GM21786 (cell line): ENCODE measurements around the gene ERFE.

Experiments used
- ATAC-seq: cut with Tn5 transposase; IDR thresholded peaks from one replicate; pipeline ENCODE4 v1.9.1; 2021; ENCODE audit not compliant: unreplicated experiment

Gene ERFE

DNA sequence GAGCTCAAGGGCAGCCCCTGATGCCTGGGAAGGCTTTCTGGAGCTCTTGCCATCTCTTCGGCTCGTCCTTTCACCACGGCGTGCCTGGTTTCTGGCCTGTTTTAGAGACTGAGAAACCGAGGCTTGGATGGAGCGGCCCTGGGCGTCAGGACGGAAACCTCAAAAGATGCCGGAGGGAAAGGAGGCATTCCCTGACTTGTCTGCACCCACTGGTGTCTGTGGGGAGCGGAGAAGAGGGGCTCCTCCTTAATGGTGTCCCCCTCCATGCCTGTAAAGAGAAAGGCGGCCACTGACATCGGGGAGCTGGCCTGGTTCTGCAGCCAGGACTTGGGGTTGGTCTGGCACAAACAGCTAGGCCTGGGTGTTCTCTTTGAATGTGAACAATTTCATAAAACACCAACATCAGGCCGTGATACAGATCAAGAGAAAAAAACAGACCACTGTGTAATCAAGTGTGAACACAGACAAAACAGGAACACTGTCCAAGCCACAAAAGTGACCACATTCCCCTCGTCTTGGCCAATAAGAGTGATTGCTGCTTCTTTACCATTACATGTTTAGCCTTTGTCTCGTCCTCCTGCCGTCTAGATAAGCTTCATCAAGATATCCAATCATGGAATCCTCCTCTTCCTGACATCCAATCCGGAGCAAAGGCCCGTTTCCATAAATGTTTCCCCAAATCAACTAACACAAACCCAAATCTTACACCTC lies 45.4 kb downstream of the ERFE start:
- peak; percentile 11 for ATAC-seq

DNA sequence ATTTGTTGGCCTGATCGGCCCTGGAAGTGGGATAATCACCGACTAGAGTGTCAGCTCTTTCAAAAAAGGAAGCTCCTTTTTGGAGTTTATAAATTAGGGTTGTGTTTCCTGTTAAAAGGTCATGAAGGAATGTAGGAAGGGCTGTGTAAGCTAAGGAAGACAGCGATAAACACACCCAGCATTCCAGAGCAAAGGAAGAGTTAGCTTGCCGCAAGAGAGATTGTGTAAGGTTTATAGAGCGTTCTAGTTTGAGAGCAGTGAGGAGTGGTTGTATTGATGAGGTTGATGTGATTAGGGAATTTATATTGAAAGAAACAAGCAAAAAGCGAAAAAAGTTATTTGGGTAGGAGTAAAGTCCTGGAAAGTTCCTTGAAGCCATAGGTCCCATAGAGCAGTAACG lies 48.2 kb downstream of the ERFE start:
- ATAC-seq = no peak

DNA sequence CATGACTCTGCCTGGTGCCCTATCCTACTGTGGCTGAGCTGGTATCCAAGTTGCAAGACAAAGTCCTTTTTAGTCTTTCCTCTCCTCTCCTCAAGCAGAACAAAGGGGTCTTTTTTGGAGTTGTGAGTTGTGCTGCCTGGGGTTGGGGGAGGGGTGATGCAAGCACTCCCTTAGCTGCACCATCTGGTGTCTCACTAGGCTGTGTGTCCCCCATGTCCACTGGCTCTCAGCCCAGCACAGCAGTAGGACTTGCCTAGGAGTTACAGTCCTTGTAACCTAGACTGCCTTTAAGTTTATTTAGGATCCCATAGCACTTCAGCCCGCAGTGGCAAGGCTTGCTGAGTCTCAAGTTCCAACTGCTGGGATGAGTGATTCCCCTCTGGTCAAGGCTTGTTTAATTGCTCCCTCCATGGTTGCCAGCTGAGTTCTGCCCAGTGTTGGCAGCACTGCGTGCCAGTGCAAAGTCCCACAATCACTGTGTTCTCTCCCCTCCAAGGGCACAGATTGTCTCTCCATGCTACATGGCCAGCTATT lies 57.9 kb downstream of the ERFE start:
- ATAC-seq = no peak
